NCI-H1092 treated with DMSO at 0.1 percent for 48 hours (cell line): ENCODE data around the gene AGXT.

Source experiments
- DNase-seq: peaks from one replicate; lab custom pipeline; 2025; lab: John Stamatoyannopoulos, UW

The AGXT gene

GRCh38 chr2:240927390-240927781 is 58.8 kb downstream of the AGXT start:
- DNase-seq, result no peak

DNA sequence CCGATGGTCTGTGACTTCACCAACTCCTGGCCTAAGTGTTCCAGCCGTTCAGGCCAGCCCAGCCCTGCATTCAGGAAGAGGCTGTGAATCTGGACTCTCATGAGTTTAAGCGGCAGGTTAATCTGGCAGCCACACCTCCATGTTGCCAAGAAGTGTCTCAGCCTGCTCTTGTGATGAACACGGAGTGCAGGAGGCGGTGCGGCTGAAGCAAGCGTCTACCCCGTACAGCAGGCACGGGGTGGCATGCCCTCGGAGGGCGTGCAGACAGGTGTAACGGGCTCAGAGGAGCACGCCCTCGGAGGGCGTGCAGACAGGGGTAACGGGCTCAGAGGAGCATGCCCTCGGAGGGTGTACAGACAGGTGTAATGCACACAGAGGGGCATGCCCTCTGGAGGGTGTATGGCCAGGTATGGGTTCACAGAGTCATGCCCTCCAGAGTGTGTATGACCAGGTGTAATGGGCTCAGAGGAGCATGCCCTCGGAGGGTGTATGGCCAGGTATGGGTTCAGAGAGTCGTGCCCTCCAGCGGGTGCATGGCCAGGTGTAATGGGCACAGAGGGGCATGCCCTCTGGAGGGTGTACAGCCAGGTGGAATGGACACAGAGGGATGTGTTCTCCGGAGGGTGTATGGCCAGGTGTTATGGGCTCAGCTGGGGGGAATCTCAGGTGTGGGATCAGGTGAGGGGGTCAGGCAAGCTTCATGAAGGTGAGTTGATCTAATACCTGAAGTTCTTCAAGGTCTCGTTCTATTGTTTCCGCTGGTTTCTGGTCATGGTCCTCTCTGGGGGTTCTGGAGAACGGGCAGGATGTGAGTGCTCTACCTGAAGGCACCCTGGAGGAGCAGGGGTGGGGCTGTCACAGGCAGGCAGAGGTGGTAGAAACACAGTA is 60.1 kb downstream of the AGXT start:
- DNase-seq, result no peak

DNA sequence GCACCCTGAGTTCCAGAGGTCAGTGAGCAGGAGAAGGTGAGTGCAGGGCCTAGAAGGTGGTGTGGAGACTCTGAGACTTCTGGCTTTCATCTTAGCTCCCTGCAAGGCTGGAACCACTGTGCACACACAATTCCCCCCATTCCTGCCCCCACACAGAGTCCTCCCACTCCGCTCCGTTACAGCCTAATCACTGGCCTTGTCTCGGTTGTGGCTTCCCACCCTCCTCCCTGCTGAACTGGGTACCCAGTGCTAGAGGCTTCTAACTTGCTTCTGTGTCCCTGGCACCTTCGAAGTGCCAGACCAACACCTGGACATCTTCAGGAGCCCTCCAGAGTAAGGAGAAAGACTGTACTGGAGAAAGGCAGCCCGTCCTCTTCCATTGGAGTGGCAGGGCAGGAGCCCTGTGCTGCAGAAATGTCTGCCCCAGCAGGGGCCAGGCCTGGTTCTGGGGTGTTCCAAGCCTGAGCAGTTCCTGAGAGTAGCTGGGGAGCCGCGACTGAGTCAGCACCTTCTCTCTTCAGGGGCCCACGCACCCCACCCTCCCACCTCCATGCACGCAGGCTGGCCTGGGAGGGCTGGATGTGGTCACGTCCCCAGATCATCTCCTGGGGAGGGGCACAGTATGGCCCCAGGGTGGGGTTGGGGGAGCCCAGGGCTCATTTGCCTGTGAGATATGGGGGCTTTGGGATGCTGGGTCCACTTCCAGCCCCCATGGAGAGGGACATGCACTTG is 60.9 kb downstream of the AGXT start:
- DNase-seq, result no peak
